ENCODE results near the gene COX14. TPM values are rescaled to one million over a fixed set of nuclear protein-coding genes. Genes with fewer than 3 reads are reported as not detected.

Gene COX14
- total and polyA plus RNA-seq, 4 donors: 31.2 to 85.3 (median 70.4) TPM

DNA sequence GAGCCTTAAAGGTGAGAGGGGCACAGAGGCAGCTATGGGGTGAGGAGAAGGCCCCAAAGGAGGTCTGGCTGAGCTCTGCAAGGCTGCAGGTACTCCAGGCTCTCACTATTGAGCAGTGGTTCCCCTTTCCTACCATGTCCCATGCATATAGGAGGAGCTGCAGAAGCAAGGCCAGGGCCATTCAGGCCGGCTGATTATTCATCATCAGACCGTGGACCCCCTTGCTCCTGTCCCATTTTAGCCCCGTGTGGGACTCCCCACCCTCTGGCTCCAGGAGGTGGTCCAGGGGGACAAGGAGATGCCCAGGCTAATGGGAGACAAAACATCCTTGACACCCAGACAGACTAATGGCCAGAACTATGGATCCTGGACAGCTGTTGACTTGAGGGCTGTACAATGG lies 5.1 kb upstream of the COX14 start:
- ATAC-seq (ENCODE audit: insufficient read depth, low FRiP score) (no peak), DNase-seq (no peak)
- no peak overlapping the region for H3K4me3 ChIP-seq
- peaks cover 0 to 13% (median 0%) of the 10 kb centered on the region in 5 donors for H3K4me1 ChIP-seq (ENCODE audit: control insufficient read depth in 5 of 5, insufficient read depth in 5 of 5, low read length in 5 of 5)
- H3K27ac ChIP-seq (ENCODE audit: low read depth in 1 of 2, low read length in 1 of 2): no peak overlapping the region
- 75% methylated on average over 3 of the region's 3 CpGs for WGBS, 2 donors
- H3K36me3 ChIP-seq (ENCODE audit: control insufficient read depth in 4 of 4, insufficient read depth in 4 of 4, low read length in 4 of 4): no peaks in the 10 kb centered on the region
- TF ChIP-seq, protein P1, sequence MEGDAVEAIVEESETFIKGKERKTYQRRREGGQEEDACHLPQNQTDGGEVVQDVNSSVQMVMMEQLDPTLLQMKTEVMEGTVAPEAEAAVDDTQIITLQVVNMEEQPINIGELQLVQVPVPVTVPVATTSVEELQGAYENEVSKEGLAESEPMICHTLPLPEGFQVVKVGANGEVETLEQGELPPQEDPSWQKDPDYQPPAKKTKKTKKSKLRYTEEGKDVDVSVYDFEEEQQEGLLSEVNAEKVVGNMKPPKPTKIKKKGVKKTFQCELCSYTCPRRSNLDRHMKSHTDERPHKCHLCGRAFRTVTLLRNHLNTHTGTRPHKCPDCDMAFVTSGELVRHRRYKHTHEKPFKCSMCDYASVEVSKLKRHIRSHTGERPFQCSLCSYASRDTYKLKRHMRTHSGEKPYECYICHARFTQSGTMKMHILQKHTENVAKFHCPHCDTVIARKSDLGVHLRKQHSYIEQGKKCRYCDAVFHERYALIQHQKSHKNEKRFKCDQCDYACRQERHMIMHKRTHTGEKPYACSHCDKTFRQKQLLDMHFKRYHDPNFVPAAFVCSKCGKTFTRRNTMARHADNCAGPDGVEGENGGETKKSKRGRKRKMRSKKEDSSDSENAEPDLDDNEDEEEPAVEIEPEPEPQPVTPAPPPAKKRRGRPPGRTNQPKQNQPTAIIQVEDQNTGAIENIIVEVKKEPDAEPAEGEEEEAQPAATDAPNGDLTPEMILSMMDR (IDR thresholded peaks at IDR 0.05; ENCODE audit: control extremely low read depth, extremely low read depth): no peak
- no peaks in the 10 kb centered on the region for H3K9me3 ChIP-seq (ENCODE audit: control insufficient read depth in 4 of 4, insufficient read depth in 3 of 4, low read length in 3 of 4)
- no peak overlapping the region for H3K9ac ChIP-seq (ENCODE audit: insufficient read depth in 1 of 2, low read length in 2 of 2)
- H3K27me3 ChIP-seq (ENCODE audit: control insufficient read depth in 3 of 3, insufficient read depth in 3 of 3, low read length in 2 of 3): no peaks in the 10 kb centered on the region

- DNase-seq (no peak), ATAC-seq (ENCODE audit: insufficient read depth, low FRiP score) (no peak)
- no peaks in the 10 kb centered on the region for H3K27me3 ChIP-seq (ENCODE audit: control insufficient read depth in 3 of 3, insufficient read depth in 3 of 3, low read length in 2 of 3)
- TF ChIP-seq, protein P1 (IDR thresholded peaks at IDR 0.05; ENCODE audit: control extremely low read depth, extremely low read depth): no peak
- no peak overlapping the region for H3K9ac ChIP-seq (ENCODE audit: insufficient read depth in 1 of 2, low read length in 2 of 2)
- H3K4me3 ChIP-seq: no peak overlapping the region
- H3K9me3 ChIP-seq (ENCODE audit: control insufficient read depth in 4 of 4, insufficient read depth in 3 of 4, low read length in 3 of 4): no peaks in the 10 kb centered on the region
- WGBS, 2 donors: 95 to 97% methylated on average over 17 of the region's 17 CpGs
- peaks cover 0 to 13% (median 0%) of the 10 kb centered on the region in 5 donors for H3K4me1 ChIP-seq (ENCODE audit: control insufficient read depth in 5 of 5, insufficient read depth in 5 of 5, low read length in 5 of 5)
- no peak overlapping the region for H3K27ac ChIP-seq (ENCODE audit: low read depth in 1 of 2, low read length in 1 of 2)
- peaks cover 0 to 3% (median 0%) of the 10 kb centered on the region in 4 donors for H3K36me3 ChIP-seq (ENCODE audit: control insufficient read depth in 4 of 4, insufficient read depth in 4 of 4, low read length in 4 of 4)
Observed at GRCh38 chr12:50107416-50108268, 4.4 kb upstream of the COX14 start.

GRCh38 chr12:50109319-50109718 lies 2.7 kb upstream of the COX14 start:
- 95 to 98% methylated on average over 3 of the region's 3 CpGs for WGBS, 2 donors
- Histone ChIP-seq H3K27me3 (ENCODE audit: control insufficient read depth in 3 of 3, insufficient read depth in 3 of 3, low read length in 2 of 3) (no peaks in the 10 kb centered on the region), H3K27ac (ENCODE audit: low read depth in 1 of 2, low read length in 1 of 2) (peak overlapping the region; percentile 73 to 88), H3K4me1 (ENCODE audit: control insufficient read depth in 5 of 5, insufficient read depth in 5 of 5, low read length in 5 of 5) (peaks cover 0 to 12% (median 0%) of the 10 kb centered on the region in 5 donors), H3K36me3 (ENCODE audit: control insufficient read depth in 4 of 4, insufficient read depth in 4 of 4, low read length in 4 of 4) (peaks cover 0 to 3% (median 0%) of the 10 kb centered on the region in 4 donors), H3K9me3 (ENCODE audit: control insufficient read depth in 4 of 4, insufficient read depth in 3 of 4, low read length in 3 of 4) (no peaks in the 10 kb centered on the region), H3K9ac (ENCODE audit: insufficient read depth in 1 of 2, low read length in 2 of 2) (no peak overlapping the region), H3K4me3 (no peak overlapping the region)
- no peak for ATAC-seq (ENCODE audit: insufficient read depth, low FRiP score)
- TF ChIP-seq, protein P1 (IDR thresholded peaks at IDR 0.05; ENCODE audit: control extremely low read depth, extremely low read depth): no peak
- no peak for DNase-seq
